Endothelial cell of umbilical vein (primary cell): ENCODE results near the gene TREML2. TPM values are rescaled to one million over a fixed set of nuclear protein-coding genes. Genes with fewer than 3 reads are reported as not detected.

Experiments
- BruUV-seq: library from RNA; stranded (reverse); fragments of 400-500 nt; replicated peaks from 2 replicates; lab custom pipeline; 2021; lab: Mats Ljungman, UMichigan
- CTCF ChIA-PET: fragments of 300-600, 350-600 bp; sonication (Branson Sonifier 250); formaldehyde crosslinking; loops from one replicate; lab custom pipeline; 2021; ENCODE audit warnings: antibody characterized with exemption, inconsistent platforms; lab: Charles Lee
- POLR2A ChIA-PET: fragments of 300-600, 350-600 bp; sonication (Branson Sonifier 250); formaldehyde crosslinking; loops from one replicate; lab custom pipeline; 2021; ENCODE audit warnings: antibody characterized with exemption, inconsistent platforms; lab: Charles Lee
- DNase-seq: peaks from one replicate; pipeline ENCODE4 v3.0.0-alpha.2; 2011; ENCODE audit warnings: low read depth, low spot score
- FAIRE-seq: peaks from 2 replicates; lab custom pipeline; 2011; peaks lifted over from hg19 to GRCh38; lab: Jason Lieb, UNC
- H2AFZ ChIP-seq: 2 replicates; pipeline ENCODE4 v1.6.0; 2012; ENCODE audit warnings: low read depth, low read length, control low read depth, inconsistent platforms
- H3K27ac ChIP-seq: 2 replicates; pipeline ENCODE4 v1.5.1; 2011; ENCODE audit warnings: low read depth, mild to moderate bottlenecking, control low read depth, low read length, moderate library complexity; ENCODE audit not compliant: insufficient read depth
- H3K27me3 ChIP-seq, 2 experiments: 2 replicates each; pipeline versions ENCODE4 v1.6.0 to v1.6.1; 2011; ENCODE audit warnings: low read length in 2 of 2, mixed read lengths in 1 of 2; ENCODE audit not compliant: control insufficient read depth in 2 of 2, insufficient read depth in 2 of 2
- H3K36me3 ChIP-seq, 2 experiments: 2 replicates in 1 of 2; 3 replicates in 1 of 2; pipeline ENCODE4 v1.5.1; 2011; ENCODE audit warnings: low read length in 2 of 2, mild to moderate bottlenecking in 1 of 2, moderate library complexity in 1 of 2; ENCODE audit not compliant: control insufficient read depth in 2 of 2, insufficient read depth in 2 of 2; ENCODE audit errors: extremely low read depth in 1 of 2
- H3K4me1 ChIP-seq: 3 replicates; pipeline ENCODE4 v1.5.1; 2011; ENCODE audit warnings: mild to moderate bottlenecking, low read length; ENCODE audit not compliant: control insufficient read depth, insufficient read depth; ENCODE audit errors: extremely low read depth
- H3K4me2 ChIP-seq: 2 replicates; pipeline ENCODE4 v1.6.1; 2011; ENCODE audit warnings: low read length, control low read depth, mixed read lengths; ENCODE audit not compliant: insufficient read depth
- H3K4me3 ChIP-seq, 3 experiments: fragments of 200-600 bp in 1 of 3; sonication (generic), shearing (Covaris generic) in 1 of 3; replicated peaks in 1 of 3; 2 replicates each; pipeline ENCODE4 v1.5.1; 2011 to 2016; ENCODE audit warnings: control low read depth in 3 of 3, low read length in 3 of 3, mild to moderate bottlenecking in 2 of 3, inconsistent platforms in 1 of 3, low read depth in 1 of 3, moderate library complexity in 1 of 3; ENCODE audit not compliant: insufficient read depth in 1 of 3
- H3K79me2 ChIP-seq: 2 replicates; pipeline ENCODE4 v1.6.0; 2012; ENCODE audit warnings: low read length, inconsistent platforms; ENCODE audit not compliant: control insufficient read depth, insufficient read depth
- H3K9ac ChIP-seq: replicated peaks from 2 replicates; pipeline ENCODE3; 2011; ENCODE audit warnings: low read length, control low read depth; ENCODE audit not compliant: insufficient read depth; ENCODE audit errors: extremely low read depth
- H3K9me1 ChIP-seq: replicated peaks from 3 replicates; pipeline ENCODE4 v1.6.0; 2011; ENCODE audit warnings: mild to moderate bottlenecking, low read length; ENCODE audit not compliant: control insufficient read depth, insufficient read depth; ENCODE audit errors: extremely low read depth
- H3K9me3 ChIP-seq: replicated peaks from 2 replicates; pipeline ENCODE4 v1.5.1; 2012; ENCODE audit warnings: low read length, inconsistent platforms; ENCODE audit not compliant: control insufficient read depth, insufficient read depth
- H4K20me1 ChIP-seq: replicated peaks from 2 replicates; pipeline ENCODE3; 2011; ENCODE audit warnings: mild to moderate bottlenecking, low read length; ENCODE audit not compliant: control insufficient read depth, insufficient read depth; ENCODE audit errors: extremely low read depth
- POLR2A ChIP-seq: IDR thresholded peaks from 2 replicates; pipeline ENCODE4 v1.6.1; 2012; ENCODE audit warnings: low read depth, mild to moderate bottlenecking, control low read depth, low read length
- dilution Hi-C: fragments of 300-500 bp; cut with MboI; formaldehyde crosslinking; loops from one replicate; pipeline ENCODE4 v1.15.0; 2019; ENCODE audit warnings: low sequenced_read_pairs; ENCODE audit not compliant: extremely low pct_ligation_motif_present
- intact Hi-C: fragments of 100-400 bp; cut with micrococcal nuclease; formaldehyde crosslinking; loops from one replicate; pipeline ENCODE4 v1.10.0; 2022
- polyA plus RNA-seq, 4 experiments: library from polyadenylated mRNA; depleted of rRNA in 3 of 4; stranded (reverse) in 3 of 4; unstranded in 1 of 4; fragments of >200 nt; gene quantifications; 2 replicates each; pipeline versions ENCODE4 v1.2.1 to v1.2.3, GENCODE V29; 2011 to 2012; ENCODE audit warnings: missing spikeins in 1 of 4
- small RNA-seq: library from RNA; depleted of rRNA; stranded (forward); fragments of <200 nt; gene quantifications from one replicate; pipeline ENCODE3, GENCODE V24; 2012; ENCODE audit warnings: low replicate concordance, low read depth; ENCODE audit not compliant: insufficient read depth, insufficient read length
- total RNA-seq: library from RNA; stranded (reverse); gene quantifications from 2 replicates; pipeline ENCODE4 v1.2.3, GENCODE V29; 2021

TREML2 gene
- total and polyA plus RNA-seq, 2 donors (not counting 3 experiments of a cell fraction or from before 2014, with no cell fraction given) = not detected

DNA sequence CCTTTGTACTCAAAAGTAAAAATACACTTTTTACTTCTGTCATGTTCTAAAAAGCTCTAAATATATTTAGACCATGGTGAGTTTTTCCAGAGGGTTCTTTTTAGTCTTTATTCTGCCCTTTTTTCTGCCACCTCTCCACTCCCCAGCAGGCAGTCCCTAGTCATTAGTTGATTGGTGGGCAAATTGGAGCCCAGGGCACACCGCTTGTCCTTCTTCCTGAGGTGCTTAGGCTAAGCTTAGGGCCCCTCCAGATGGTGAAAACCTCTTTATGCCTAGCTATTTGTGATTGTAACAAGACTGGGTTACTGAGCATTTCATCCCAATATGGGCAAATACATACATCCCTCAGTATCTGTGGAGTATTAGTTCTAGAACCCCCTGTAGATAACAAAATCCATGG, 53.0 kb downstream of the TREML2 start:
- dilution Hi-C loops (no loop called here), intact Hi-C loops (no loop called here)
- ChIA-PET POLR2A (no interaction called here), CTCF (no interaction called here)
- FAIRE-seq = no peak
- no TSS peak for BruUV-seq
- Histone ChIP-seq H3K9me1 (no peaks in the 10 kb centered on the region), H3K36me3 (no peaks in the 10 kb centered on the region), H3K9me3 (no peaks in the 10 kb centered on the region), H4K20me1 (no peaks in the 10 kb centered on the region), H3K27ac (no peak overlapping the region), H3K4me1 (no peaks in the 10 kb centered on the region), H3K27me3 (no peaks in the 10 kb centered on the region), H3K9ac (no peak overlapping the region), H3K79me2 (no peaks in the 10 kb centered on the region), H3K4me2 (no peak overlapping the region), H3K4me3 (no peak overlapping the region), H2AFZ (no peak overlapping the region)
- TF ChIP-seq POLR2A = no peak
- DNase-seq = no peak

Small RNAs within 50 kb of the gene (small RNA-seq; reads per million reads assigned to genes)
- not detected for gene AL391903.2
- not detected for gene RNA5SP207

Other genes starting within 250 kb of the TREML2 start
- gene UNC5CL, start 161.9 kb downstream of the TREML2 start, total RNA-seq = 0.20 and 0.32 TPM in 2 replicates
- gene UNC5CL, start 161.9 kb downstream of the TREML2 start, polyA plus RNA-seq = 0.11 and 0.14 TPM in 2 replicates
- gene TSPO2, start 158.7 kb downstream of the TREML2 start, total RNA-seq = not detected in 2 replicates
- not detected in 2 replicates for gene TSPO2, start 158.7 kb downstream of the TREML2 start, polyA plus RNA-seq
- gene APOBEC2, start 147.9 kb downstream of the TREML2 start, total RNA-seq = not detected in 2 replicates
- not detected in 2 replicates for gene APOBEC2, start 147.9 kb downstream of the TREML2 start, polyA plus RNA-seq
- 11.1 and 13.0 TPM in 2 replicates for gene OARD1, start 128.8 kb downstream of the TREML2 start, total RNA-seq
- gene OARD1, start 128.8 kb downstream of the TREML2 start, polyA plus RNA-seq = 3.5 and 5.2 TPM in 2 replicates
- gene NFYA, start 128.2 kb downstream of the TREML2 start, total RNA-seq = 29.0 and 30.9 TPM in 2 replicates
- gene NFYA, start 128.2 kb downstream of the TREML2 start, polyA plus RNA-seq = 12.2 and 13.1 TPM in 2 replicates
- gene TREML1, start 46.8 kb downstream of the TREML2 start, total RNA-seq = not detected in 2 replicates
- gene TREML1, start 46.8 kb downstream of the TREML2 start, polyA plus RNA-seq = not detected in 2 replicates
- not detected in 2 replicates for gene TREM2, start 38.0 kb downstream of the TREML2 start, total RNA-seq
- not detected in 2 replicates for gene TREM2, start 38.0 kb downstream of the TREML2 start, polyA plus RNA-seq
- not detected in 2 replicates for gene TREML4, start 27.2 kb upstream of the TREML2 start, total RNA-seq
- gene TREML4, start 27.2 kb upstream of the TREML2 start, polyA plus RNA-seq = not detected in 2 replicates
- not detected in 2 replicates for gene TREM1, start 85.5 kb upstream of the TREML2 start, total RNA-seq
- not detected in 2 replicates for gene TREM1, start 85.5 kb upstream of the TREML2 start, polyA plus RNA-seq
- not detected in 2 replicates for gene NCR2, start 134.5 kb upstream of the TREML2 start, total RNA-seq
- gene NCR2, start 134.5 kb upstream of the TREML2 start, polyA plus RNA-seq = not detected in 2 replicates